Measurements from ENCODE around the gene OPCML. TPM values are rescaled to one million over a fixed set of nuclear protein-coding genes. Genes with fewer than 3 reads are reported as not detected.

The OPCML gene
- total RNA-seq, 1 experiment from 2014 or later = not detected

DNA sequence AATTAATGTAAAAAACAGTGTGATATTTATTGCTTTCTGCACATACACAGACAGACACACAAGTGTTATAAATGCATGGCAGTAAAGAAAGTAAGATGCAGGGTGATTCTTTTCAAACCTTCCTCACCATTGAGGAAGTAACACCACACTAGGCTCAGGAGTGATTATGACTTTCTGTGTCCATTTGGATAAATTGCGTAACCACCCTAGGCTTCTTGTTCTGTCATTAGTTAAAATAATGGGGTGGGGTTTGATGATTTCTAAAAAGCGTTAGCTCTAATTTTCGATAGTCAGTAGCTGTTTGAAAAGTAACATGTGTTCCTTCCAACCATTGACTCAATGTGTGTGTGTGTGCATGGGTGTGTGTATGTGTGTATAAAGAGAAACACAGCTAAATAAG lies 1081.7 kb downstream of the OPCML start:
- DNase-seq = no peak
- no peaks in the 10 kb centered on the region for H3K4me1 ChIP-seq
- H3K4me3 ChIP-seq (ENCODE audit: low read depth, low read length) = no peak overlapping the region
- Mint-ChIP-seq H3K4me1 (ENCODE audit: low read depth, unreplicated experiment) (no peaks in the 10 kb centered on the region), H3K4me3 (ENCODE audit: unreplicated experiment) (no peak overlapping the region), H3K27ac (ENCODE audit: unreplicated experiment) (no peak overlapping the region), H3K36me3 (ENCODE audit: insufficient read depth, unreplicated experiment) (no peaks in the 10 kb centered on the region), H3K27me3 (ENCODE audit: insufficient read depth, unreplicated experiment) (peaks cover 9% of the 10 kb centered on the region), H3K9me3 (ENCODE audit: unreplicated experiment) (no peaks in the 10 kb centered on the region)
- no peaks in the 10 kb centered on the region for H3K9me3 ChIP-seq
- H3K36me3 ChIP-seq (ENCODE audit: control insufficient read depth, insufficient read depth, low read length) = no peaks in the 10 kb centered on the region
- no peaks in the 10 kb centered on the region for H3K27me3 ChIP-seq (replicated peaks; ENCODE audit: control insufficient read depth, insufficient read depth, low read length)
- ChIA-PET POLR2A (no interaction called here), CTCF (no interaction called here)
- TF ChIP-seq, protein P1, sequence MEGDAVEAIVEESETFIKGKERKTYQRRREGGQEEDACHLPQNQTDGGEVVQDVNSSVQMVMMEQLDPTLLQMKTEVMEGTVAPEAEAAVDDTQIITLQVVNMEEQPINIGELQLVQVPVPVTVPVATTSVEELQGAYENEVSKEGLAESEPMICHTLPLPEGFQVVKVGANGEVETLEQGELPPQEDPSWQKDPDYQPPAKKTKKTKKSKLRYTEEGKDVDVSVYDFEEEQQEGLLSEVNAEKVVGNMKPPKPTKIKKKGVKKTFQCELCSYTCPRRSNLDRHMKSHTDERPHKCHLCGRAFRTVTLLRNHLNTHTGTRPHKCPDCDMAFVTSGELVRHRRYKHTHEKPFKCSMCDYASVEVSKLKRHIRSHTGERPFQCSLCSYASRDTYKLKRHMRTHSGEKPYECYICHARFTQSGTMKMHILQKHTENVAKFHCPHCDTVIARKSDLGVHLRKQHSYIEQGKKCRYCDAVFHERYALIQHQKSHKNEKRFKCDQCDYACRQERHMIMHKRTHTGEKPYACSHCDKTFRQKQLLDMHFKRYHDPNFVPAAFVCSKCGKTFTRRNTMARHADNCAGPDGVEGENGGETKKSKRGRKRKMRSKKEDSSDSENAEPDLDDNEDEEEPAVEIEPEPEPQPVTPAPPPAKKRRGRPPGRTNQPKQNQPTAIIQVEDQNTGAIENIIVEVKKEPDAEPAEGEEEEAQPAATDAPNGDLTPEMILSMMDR (IDR thresholded peaks at IDR 0.05; ENCODE audit: insufficient read depth in 1 of 2, low read depth in 1 of 2, low read length in 1 of 2, severe bottlenecking in 1 of 2, unreplicated experiment in 1 of 2) = no peak
- BruUV-seq (replicated peaks) = no TSS peak
- intact Hi-C loops (cut with micrococcal nuclease; ENCODE audit: unreplicated experiment) = no loop called here

DNA sequence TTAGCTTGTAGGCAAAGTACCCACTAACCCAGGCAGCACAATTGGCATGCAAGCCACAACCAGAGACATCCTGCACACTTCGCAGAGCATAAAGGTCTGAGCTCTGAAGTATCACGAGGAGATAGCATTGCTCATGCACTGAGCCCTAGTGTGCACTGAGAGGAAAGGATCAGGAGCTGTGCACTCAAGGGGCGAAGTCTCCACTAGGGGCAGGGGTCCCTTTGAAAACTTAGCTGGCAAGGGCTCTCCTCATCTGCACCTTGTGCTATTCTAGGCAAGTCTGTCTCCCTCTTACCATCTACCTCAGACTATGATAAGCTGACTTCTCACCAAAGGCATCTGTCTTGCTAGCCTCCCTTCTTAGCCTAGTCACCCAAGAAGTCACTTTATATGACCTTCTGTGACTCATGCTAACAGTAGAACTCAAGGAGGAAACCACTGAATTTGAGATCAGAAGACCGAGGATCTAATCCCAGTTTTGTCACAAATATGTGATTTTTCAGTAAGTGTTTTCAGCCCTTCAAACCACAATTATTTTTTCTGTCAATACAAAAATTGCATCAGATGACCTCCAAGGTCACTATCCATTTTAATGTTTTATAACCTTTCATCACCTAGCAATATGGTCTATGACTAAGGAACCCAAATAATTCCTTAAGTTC lies 1083.8 kb downstream of the OPCML start:
- DNase-seq = no peak
- Mint-ChIP-seq H3K27me3 (ENCODE audit: insufficient read depth, unreplicated experiment) (peaks cover 9% of the 10 kb centered on the region), H3K9me3 (ENCODE audit: unreplicated experiment) (no peaks in the 10 kb centered on the region), H3K27ac (ENCODE audit: unreplicated experiment) (no peak overlapping the region), H3K4me1 (ENCODE audit: low read depth, unreplicated experiment) (no peaks in the 10 kb centered on the region), H3K4me3 (ENCODE audit: unreplicated experiment) (no peak overlapping the region), H3K36me3 (ENCODE audit: insufficient read depth, unreplicated experiment) (no peaks in the 10 kb centered on the region)
- BruUV-seq (replicated peaks) = no TSS peak
- no peak overlapping the region for H3K4me3 ChIP-seq (ENCODE audit: low read depth, low read length)
- H3K27me3 ChIP-seq (replicated peaks; ENCODE audit: control insufficient read depth, insufficient read depth, low read length) = no peaks in the 10 kb centered on the region
- H3K9me3 ChIP-seq = no peaks in the 10 kb centered on the region
- no peaks in the 10 kb centered on the region for H3K36me3 ChIP-seq (ENCODE audit: control insufficient read depth, insufficient read depth, low read length)
- intact Hi-C loops (cut with micrococcal nuclease; ENCODE audit: unreplicated experiment) = no loop called here
- CTCF ChIA-PET = no interaction called here
- TF ChIP-seq, protein P1 (IDR thresholded peaks at IDR 0.05; ENCODE audit: insufficient read depth in 1 of 2, low read depth in 1 of 2, low read length in 1 of 2, severe bottlenecking in 1 of 2, unreplicated experiment in 1 of 2) = no peak
- POLR2A ChIA-PET = no interaction called here
- no peaks in the 10 kb centered on the region for H3K4me1 ChIP-seq

DNA sequence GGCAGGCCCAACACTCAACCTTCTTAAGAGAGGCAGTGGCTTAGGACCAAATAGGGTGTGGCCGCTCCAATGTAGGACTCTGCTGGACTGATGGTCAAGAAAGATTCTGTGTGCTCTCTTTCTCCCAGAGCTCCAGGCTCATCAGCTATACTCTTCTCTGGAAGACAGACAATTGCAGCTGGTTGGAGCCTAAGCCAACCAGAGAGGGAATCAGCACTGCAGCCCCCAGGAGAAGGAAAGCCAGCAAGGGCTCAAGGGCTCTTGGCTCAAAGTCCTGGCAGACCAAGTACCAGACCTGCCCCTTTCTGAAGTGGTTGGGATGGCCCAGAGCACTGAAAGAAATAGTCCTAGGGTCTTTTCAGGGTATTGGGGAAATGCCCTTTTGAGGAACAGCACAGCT lies 1084.5 kb downstream of the OPCML start:
- DNase-seq = no peak
- ChIA-PET POLR2A (no interaction called here), CTCF (no interaction called here)
- no peaks in the 10 kb centered on the region for H3K9me3 Mint-ChIP-seq (ENCODE audit: unreplicated experiment)
- no peak overlapping the region for H3K27ac Mint-ChIP-seq (ENCODE audit: unreplicated experiment)
- TF ChIP-seq, protein P1 (IDR thresholded peaks at IDR 0.05; ENCODE audit: insufficient read depth in 1 of 2, low read depth in 1 of 2, low read length in 1 of 2, severe bottlenecking in 1 of 2, unreplicated experiment in 1 of 2) = no peak
- Histone ChIP-seq H3K4me1 (no peaks in the 10 kb centered on the region), H3K36me3 (ENCODE audit: control insufficient read depth, insufficient read depth, low read length) (no peaks in the 10 kb centered on the region), H3K4me3 (ENCODE audit: low read depth, low read length) (no peak overlapping the region), H3K27me3 (replicated peaks; ENCODE audit: control insufficient read depth, insufficient read depth, low read length) (no peaks in the 10 kb centered on the region), H3K9me3 (no peaks in the 10 kb centered on the region)
- intact Hi-C loops (cut with micrococcal nuclease; ENCODE audit: unreplicated experiment) = no loop called here
- H3K36me3 Mint-ChIP-seq (ENCODE audit: insufficient read depth, unreplicated experiment) = no peaks in the 10 kb centered on the region
- no peaks in the 10 kb centered on the region for H3K4me1 Mint-ChIP-seq (ENCODE audit: low read depth, unreplicated experiment)
- no TSS peak for BruUV-seq (replicated peaks)
- H3K27me3 Mint-ChIP-seq (ENCODE audit: insufficient read depth, unreplicated experiment) = peaks cover 7% of the 10 kb centered on the region
- H3K4me3 Mint-ChIP-seq (ENCODE audit: unreplicated experiment) = no peak overlapping the region
